Body of pancreas (tissue), 4 donors: ENCODE measurements around the gene SLC18B1. TPM values are rescaled to one million over a fixed set of nuclear protein-coding genes. Genes with fewer than 3 reads are reported as not detected.
A peak's percentile ranks its signal among the peaks of the same experiment; 100 is the strongest.

ENCODE experiments used
- ATAC-seq: fragments of 150-250 bp; one replicate; pipeline ENCODE4 v1.9.1; 2016
- DNase-seq, 4 donors: peaks; one replicate each; pipeline ENCODE4 v3.0.0-alpha.2; 2019
- H3K27ac ChIP-seq, 4 donors: fragments of 200-600 bp; sonication (generic); 1 replicate in 3 of 4; 2 replicates in 1 of 4; pipeline versions ENCODE4 v1.5.1 to v1.6.1; 2016 to 2019; ENCODE audit warnings: mild to moderate bottlenecking in 1 of 4, mixed read lengths in 1 of 4, moderate library complexity in 1 of 4
- H3K27me3 ChIP-seq, 2 donors: fragments of 200-600 bp; sonication (generic); one replicate each; pipeline ENCODE4 v1.6.0; 2016; ENCODE audit warnings: mild to moderate bottlenecking in 1 of 2
- H3K36me3 ChIP-seq, 2 donors: fragments of 200-600 bp; sonication (generic); replicated peaks in 1 of 2; 2 replicates each; pipeline ENCODE4 v1.5.1; 2016; ENCODE audit warnings: low read depth in 2 of 2; ENCODE audit not compliant: insufficient read depth in 1 of 2
- H3K4me1 ChIP-seq: fragments of 200-600 bp; sonication (generic); one replicate; pipeline ENCODE4 v1.6.0; 2016
- H3K4me3 ChIP-seq, 2 donors: fragments of 200-600 bp; sonication (generic); 1 replicate in 1 of 2; 2 replicates in 1 of 2; pipeline ENCODE4 v1.5.1; 2016 to 2019
- H3K9me3 ChIP-seq, 3 donors: fragments of 200-600 bp; sonication (generic); 1 replicate in 2 of 3; 2 replicates in 1 of 3; pipeline ENCODE4 v1.5.1; 2016
- POLR2A ChIP-seq, 3 donors: fragments of 450-650 bp; IDR thresholded peaks; one replicate each; pipeline ENCODE4 v1.6.1; 2016; ENCODE audit warnings: antibody characterized with exemption in 3 of 3, mild to moderate bottlenecking in 2 of 3
- WGBS, 2 donors: methylation state at CpG; one replicate each; pipeline ENCODE4 v1.1.5; 2017; 5-methylcytosine and 5-hydroxymethylcytosine counted together
- intact Hi-C: fragments of 100-400 bp; cut with DNase I; formaldehyde crosslinking; loops from one replicate; pipeline ENCODE4 v1.15.1; 2023
- small RNA-seq: library from RNA; depleted of rRNA; stranded (forward); fragments of <200 nt; gene quantifications from one replicate; pipeline ENCODE3, GENCODE V24; 2016
- total RNA-seq, 2 donors: library from RNA; depleted of rRNA; stranded (reverse); fragments of >200 nt; gene quantifications; one replicate each; pipeline ENCODE4 v1.1.0, GENCODE V29; 2016
- TF ChIP-seq, protein P1 (sequence below), 7 experiments: fragments of 450-650 bp in 4 of 7; fragments of 200-600 bp in 3 of 7; sonication (generic) in 3 of 7; IDR thresholded peaks; one replicate each; pipeline ENCODE4 v1.5.1; 2016 to 2019; ENCODE audit warnings: antibody characterized with exemption in 7 of 7

The SLC18B1 gene
- total RNA-seq, 2 donors from 2014 or later, result 7.3 to 9.9 TPM

DNA sequence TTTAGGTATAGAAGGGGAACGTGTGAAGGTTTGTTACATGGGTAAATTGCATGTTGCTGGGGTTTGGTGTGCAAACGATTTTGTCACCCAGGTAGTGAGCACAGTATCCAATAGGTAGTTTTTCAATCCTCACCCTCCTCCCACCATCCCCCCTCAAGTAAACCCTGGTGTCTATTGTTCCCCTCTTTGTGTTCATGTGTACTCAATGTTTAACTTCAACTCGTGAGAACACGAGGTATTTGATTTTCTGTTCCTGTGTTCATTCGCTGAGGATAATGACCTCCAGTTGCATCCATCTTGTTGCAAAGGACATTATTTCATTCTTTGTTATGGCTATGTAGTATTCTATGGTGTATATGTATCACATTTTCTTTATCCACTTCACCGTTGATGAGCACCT lies 73.0 kb downstream of the SLC18B1 start:
- no peaks in the 10 kb centered on the region for H3K4me1 ChIP-seq
- H3K36me3 ChIP-seq, result no peaks in the 10 kb centered on the region
- TF ChIP-seq, protein P1, sequence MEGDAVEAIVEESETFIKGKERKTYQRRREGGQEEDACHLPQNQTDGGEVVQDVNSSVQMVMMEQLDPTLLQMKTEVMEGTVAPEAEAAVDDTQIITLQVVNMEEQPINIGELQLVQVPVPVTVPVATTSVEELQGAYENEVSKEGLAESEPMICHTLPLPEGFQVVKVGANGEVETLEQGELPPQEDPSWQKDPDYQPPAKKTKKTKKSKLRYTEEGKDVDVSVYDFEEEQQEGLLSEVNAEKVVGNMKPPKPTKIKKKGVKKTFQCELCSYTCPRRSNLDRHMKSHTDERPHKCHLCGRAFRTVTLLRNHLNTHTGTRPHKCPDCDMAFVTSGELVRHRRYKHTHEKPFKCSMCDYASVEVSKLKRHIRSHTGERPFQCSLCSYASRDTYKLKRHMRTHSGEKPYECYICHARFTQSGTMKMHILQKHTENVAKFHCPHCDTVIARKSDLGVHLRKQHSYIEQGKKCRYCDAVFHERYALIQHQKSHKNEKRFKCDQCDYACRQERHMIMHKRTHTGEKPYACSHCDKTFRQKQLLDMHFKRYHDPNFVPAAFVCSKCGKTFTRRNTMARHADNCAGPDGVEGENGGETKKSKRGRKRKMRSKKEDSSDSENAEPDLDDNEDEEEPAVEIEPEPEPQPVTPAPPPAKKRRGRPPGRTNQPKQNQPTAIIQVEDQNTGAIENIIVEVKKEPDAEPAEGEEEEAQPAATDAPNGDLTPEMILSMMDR (IDR thresholded peaks at IDR 0.05), result no peak
- no peak for TF ChIP-seq POLR2A (IDR thresholded peaks at IDR 0.05)
- no peak overlapping the region for H3K4me3 ChIP-seq
- no peak overlapping the region for H3K27ac ChIP-seq
- DNase-seq, result no peak
- intact Hi-C loops, result no loop called here
- WGBS, 2 donors, result 75 to 79% methylated on average over 6 of the region's 6 CpGs
- H3K27me3 ChIP-seq, result no peaks in the 10 kb centered on the region
- no peak for ATAC-seq
- no peaks in the 10 kb centered on the region for H3K9me3 ChIP-seq

DNA sequence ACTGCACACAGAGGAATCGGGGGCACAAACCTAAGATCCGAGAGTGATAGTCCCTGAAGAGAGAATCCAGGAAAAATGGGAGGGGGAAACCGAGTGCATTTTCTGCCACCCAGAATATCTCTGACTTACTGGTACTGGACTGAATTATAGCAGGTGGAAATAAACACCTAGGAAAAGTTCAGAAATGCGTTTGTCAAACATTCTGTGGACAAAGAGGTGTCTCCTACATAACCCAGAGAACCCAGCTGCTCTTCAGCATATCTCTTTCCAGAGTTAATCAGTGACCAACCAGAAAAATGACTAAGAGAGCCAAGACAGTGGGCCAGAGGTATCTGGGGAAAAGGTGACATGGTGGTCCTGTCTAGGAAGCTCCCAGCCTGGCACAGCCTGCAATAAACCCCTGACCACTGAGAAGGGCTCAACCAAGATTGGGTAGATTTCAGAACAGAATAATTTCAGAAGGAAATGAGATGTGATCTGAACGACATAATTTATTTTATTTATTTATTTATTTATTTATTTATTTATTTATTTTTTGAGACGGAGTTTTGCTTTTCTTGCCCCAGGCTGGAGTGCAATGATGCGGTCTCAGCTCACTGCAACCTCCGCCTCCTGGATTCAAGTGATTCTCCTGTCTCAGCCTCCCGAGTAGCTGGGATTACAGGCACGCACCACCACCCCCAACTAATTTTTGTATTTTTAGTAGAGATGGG lies 78.5 kb downstream of the SLC18B1 start:
- DNase-seq (no peak), ATAC-seq (no peak)
- intact Hi-C loops, result no loop called here
- H3K27ac ChIP-seq, result no peak overlapping the region
- H3K4me3 ChIP-seq, result no peak overlapping the region
- H3K9me3 ChIP-seq, result no peaks in the 10 kb centered on the region
- no peaks in the 10 kb centered on the region for H3K4me1 ChIP-seq
- H3K27me3 ChIP-seq, result no peaks in the 10 kb centered on the region
- TF ChIP-seq, protein P1 (IDR thresholded peaks at IDR 0.05), result no peak
- TF ChIP-seq POLR2A (IDR thresholded peaks at IDR 0.05), result no peak
- 84 to 86% methylated on average over 10 of the region's 10 CpGs for WGBS, 2 donors
- no peaks in the 10 kb centered on the region for H3K36me3 ChIP-seq

Small RNA genes lying within 50 kb of the gene (small RNA-seq; reads per million reads assigned to genes)
- gene SNORA33 (20.1 reads per million, percentile 94 among the genes with 10 or more reads in this experiment), gene SNORD100 (822 reads per million, percentile 99 among the genes with 10 or more reads in this experiment), gene SNORD101 (3,386 reads per million, percentile 99 among the genes with 10 or more reads in this experiment)

Other genes starting within 250 kb of the SLC18B1 start
- not detected for gene TAAR8, start 246.0 kb downstream of the SLC18B1 start, total RNA-seq
- gene TAAR6, start 228.3 kb downstream of the SLC18B1 start, total RNA-seq, result not detected
- gene TAAR5, start 208.9 kb downstream of the SLC18B1 start, total RNA-seq, result not detected
- not detected for gene TAAR2, start 174.4 kb downstream of the SLC18B1 start, total RNA-seq
- gene TAAR1, start 139.5 kb downstream of the SLC18B1 start, total RNA-seq, result not detected
- gene VNN1, start 84.6 kb downstream of the SLC18B1 start, total RNA-seq, result 1 to 10 TPM in 1 of 2 donors, not detected in 1; 1.3 TPM
- gene VNN2, start 40.7 kb downstream of the SLC18B1 start, total RNA-seq, result 1 to 10 TPM in 1 of 2 donors, not detected in 1; 1.6 TPM
- 100 to 1,000 TPM; 660 to 698 TPM for gene RPS12, start 15.9 kb upstream of the SLC18B1 start, total RNA-seq